Measurements from ENCODE around the gene TTC23L.

DNA sequence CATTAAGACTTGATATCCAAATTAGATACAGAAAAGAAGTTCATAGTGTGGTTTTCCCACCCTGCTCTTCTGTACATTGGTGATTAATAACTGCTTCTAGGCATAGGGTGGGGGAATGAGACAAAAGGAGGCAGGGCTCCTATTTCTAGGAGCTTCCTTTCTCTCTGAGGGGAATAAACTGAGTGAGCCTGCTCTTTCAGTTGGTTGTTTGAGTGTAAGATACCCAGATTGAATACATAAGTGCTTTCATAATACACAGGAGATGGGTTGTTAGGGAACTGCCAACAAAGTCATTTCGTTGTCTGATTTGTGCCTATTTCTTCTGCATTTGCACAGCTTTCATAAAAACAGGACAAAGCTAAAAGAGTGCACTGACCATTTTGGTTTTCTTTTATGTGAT is 48.9 kb upstream of the TTC23L start:
- TF ChIP-seq, protein P1, sequence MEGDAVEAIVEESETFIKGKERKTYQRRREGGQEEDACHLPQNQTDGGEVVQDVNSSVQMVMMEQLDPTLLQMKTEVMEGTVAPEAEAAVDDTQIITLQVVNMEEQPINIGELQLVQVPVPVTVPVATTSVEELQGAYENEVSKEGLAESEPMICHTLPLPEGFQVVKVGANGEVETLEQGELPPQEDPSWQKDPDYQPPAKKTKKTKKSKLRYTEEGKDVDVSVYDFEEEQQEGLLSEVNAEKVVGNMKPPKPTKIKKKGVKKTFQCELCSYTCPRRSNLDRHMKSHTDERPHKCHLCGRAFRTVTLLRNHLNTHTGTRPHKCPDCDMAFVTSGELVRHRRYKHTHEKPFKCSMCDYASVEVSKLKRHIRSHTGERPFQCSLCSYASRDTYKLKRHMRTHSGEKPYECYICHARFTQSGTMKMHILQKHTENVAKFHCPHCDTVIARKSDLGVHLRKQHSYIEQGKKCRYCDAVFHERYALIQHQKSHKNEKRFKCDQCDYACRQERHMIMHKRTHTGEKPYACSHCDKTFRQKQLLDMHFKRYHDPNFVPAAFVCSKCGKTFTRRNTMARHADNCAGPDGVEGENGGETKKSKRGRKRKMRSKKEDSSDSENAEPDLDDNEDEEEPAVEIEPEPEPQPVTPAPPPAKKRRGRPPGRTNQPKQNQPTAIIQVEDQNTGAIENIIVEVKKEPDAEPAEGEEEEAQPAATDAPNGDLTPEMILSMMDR (IDR thresholded peaks at IDR 0.05) = no peak
- no peak for TF ChIP-seq POLR2A (IDR thresholded peaks at IDR 0.05)
- no peak for TF ChIP-seq POLR2AphosphoS5 (IDR thresholded peaks at IDR 0.05)

All from prostate gland (tissue), 2 donors.